IMR-90 (cell line): ENCODE results near the gene HNMT. TPM values are rescaled to one million over a fixed set of nuclear protein-coding genes. Genes with fewer than 3 reads are reported as not detected.

Experiments
- ATAC-seq: fragments of 200-7000 bp; cut with Tn5 transposase; 2 replicates; pipeline ENCODE4 v1.9.1; 2020; ENCODE audit warnings: low read depth, mild to moderate bottlenecking, moderate library complexity
- BruUV-seq: library from RNA; stranded (reverse); fragments of 400-500 nt; replicated peaks from 2 replicates; lab custom pipeline; 2021; lab: Mats Ljungman, UMichigan
- CTCF ChIA-PET: fragments of 300-600 bp; formaldehyde crosslinking; extraction: SDS; loops from one replicate; lab custom pipeline; 2021; ENCODE audit warnings: antibody characterized with exemption; lab: Yijun Ruan, JAX
- POLR2A ChIA-PET: fragments of 300-600 bp; sonication (Branson Sonifier 250); formaldehyde crosslinking; loops from one replicate; lab custom pipeline; 2022; ENCODE audit warnings: antibody characterized with exemption; ENCODE audit not compliant: unreplicated experiment; lab: Charles Lee
- DNase-seq: peaks from one replicate; pipeline ENCODE4 v3.0.0; 2013
- H2AFZ ChIP-seq: replicated peaks from 2 replicates; pipeline ENCODE3; 2013; ENCODE audit warnings: low read length, mild to moderate bottlenecking; ENCODE audit not compliant: poor library complexity
- H2AK5ac ChIP-seq: 2 replicates; pipeline ENCODE4 v1.6.1; 2013; ENCODE audit warnings: low read depth, low read length, inconsistent platforms
- H2AK9ac ChIP-seq: replicated peaks from 2 replicates; pipeline ENCODE3; 2013; ENCODE audit warnings: mild to moderate bottlenecking, low read depth, low read length, moderate library complexity; ENCODE audit not compliant: poor library complexity
- H2BK120ac ChIP-seq: 2 replicates; pipeline ENCODE4 v1.6.1; 2013; ENCODE audit warnings: low read depth, low read length, inconsistent platforms
- H2BK15ac ChIP-seq: 3 replicates; pipeline ENCODE4 v1.6.1; 2013; ENCODE audit warnings: low read depth, low read length, inconsistent platforms
- H2BK20ac ChIP-seq: 2 replicates; pipeline ENCODE4 v1.6.1; 2013; ENCODE audit warnings: low read depth, mild to moderate bottlenecking, inconsistent platforms, low read length, moderate library complexity
- H2BK5ac ChIP-seq: 2 replicates; pipeline ENCODE4 v1.6.1; 2013; ENCODE audit warnings: mild to moderate bottlenecking, low read depth, low read length, inconsistent platforms; ENCODE audit not compliant: poor library complexity, severe bottlenecking
- H3K14ac ChIP-seq: replicated peaks from 2 replicates; pipeline ENCODE4 v1.6.1; 2013; ENCODE audit warnings: low read depth, low read length, inconsistent platforms
- H3K18ac ChIP-seq: 2 replicates; pipeline ENCODE4 v1.6.1; 2013; ENCODE audit warnings: low read depth, low read length, control low read depth
- H3K23ac ChIP-seq: 2 replicates; pipeline ENCODE4 v1.6.1; 2013; ENCODE audit warnings: low read depth, low read length, inconsistent platforms
- H3K27ac ChIP-seq: 2 replicates; pipeline ENCODE4 v1.5.1; 2013; ENCODE audit warnings: mild to moderate bottlenecking, control low read depth, low read length; ENCODE audit not compliant: insufficient read depth
- H3K27me3 ChIP-seq: 2 replicates; pipeline ENCODE4 v1.6.1; 2013; ENCODE audit warnings: low read length; ENCODE audit not compliant: control insufficient read depth, insufficient read depth
- H3K36me3 ChIP-seq: 2 replicates; pipeline ENCODE4 v1.6.1; 2013; ENCODE audit warnings: low read length, mixed read lengths; ENCODE audit not compliant: control insufficient read depth, insufficient read depth
- H3K4ac ChIP-seq: 2 replicates; pipeline ENCODE4 v1.6.1; 2013; ENCODE audit warnings: low read depth, low read length, inconsistent platforms
- H3K4me1 ChIP-seq: 2 replicates; pipeline ENCODE4 v1.6.1; 2013; ENCODE audit warnings: low read length, mixed read lengths; ENCODE audit not compliant: control insufficient read depth, insufficient read depth
- H3K4me2 ChIP-seq: 2 replicates; pipeline ENCODE4 v1.6.1; 2013; ENCODE audit warnings: low read depth, mild to moderate bottlenecking, control low read depth, low read length, moderate library complexity
- H3K4me3 ChIP-seq: 2 replicates; pipeline ENCODE4 v1.5.1; 2013; ENCODE audit warnings: low read depth, mild to moderate bottlenecking, control low read depth, low read length, moderate library complexity; ENCODE audit not compliant: insufficient read depth
- H3K56ac ChIP-seq: 2 replicates; pipeline ENCODE4 v1.6.1; 2013; ENCODE audit warnings: low read length, inconsistent platforms; ENCODE audit not compliant: insufficient read depth; ENCODE audit errors: extremely low read depth
- H3K79me1 ChIP-seq, 2 experiments: 2 replicates each; pipeline ENCODE4 v1.6.1; 2013; ENCODE audit warnings: low read length in 2 of 2, inconsistent platforms in 1 of 2, low read depth in 1 of 2
- H3K9ac ChIP-seq: 2 replicates; pipeline ENCODE4 v1.6.1; 2013; ENCODE audit warnings: low read depth, low read length, control low read depth
- H3K9me1 ChIP-seq: 2 replicates; pipeline ENCODE4 v1.6.1; 2013; ENCODE audit warnings: low read length, inconsistent platforms; ENCODE audit not compliant: insufficient read depth
- H3K9me3 ChIP-seq: 2 replicates; pipeline ENCODE4 v1.6.1; 2013; ENCODE audit warnings: low read length; ENCODE audit not compliant: control insufficient read depth, insufficient read depth
- H4K20me1 ChIP-seq: 2 replicates; pipeline ENCODE4 v1.6.1; 2013; ENCODE audit warnings: low read length, inconsistent platforms; ENCODE audit not compliant: insufficient read depth
- H4K5ac ChIP-seq: 2 replicates; pipeline ENCODE4 v1.6.1; 2013; ENCODE audit warnings: mild to moderate bottlenecking, low read depth, low read length, control low read depth
- H4K8ac ChIP-seq, 2 experiments: 2 replicates each; pipeline ENCODE4 v1.6.1; 2013; ENCODE audit warnings: low read depth in 2 of 2, low read length in 2 of 2, control low read depth in 1 of 2, inconsistent platforms in 1 of 2
- H4K91ac ChIP-seq: 2 replicates; pipeline ENCODE4 v1.6.1; 2013; ENCODE audit warnings: low read depth, low read length, inconsistent platforms; ENCODE audit not compliant: insufficient read depth
- MAZ ChIP-seq: IDR thresholded peaks from 2 replicates; pipeline ENCODE4 v1.6.1; 2012; ENCODE audit warnings: low read depth, mild to moderate bottlenecking, low read length, improper control_type of control experiment, moderate library complexity, borderline replicate concordance
- NFE2L2 ChIP-seq: fragments of 150-350 bp; IDR thresholded peaks from 2 replicates; pipeline ENCODE4 v1.6.1; 2016; ENCODE audit warnings: low read depth, mild to moderate bottlenecking, low read length
- RAD21 ChIP-seq: IDR thresholded peaks from 2 replicates; pipeline ENCODE4 v1.6.1; 2012; ENCODE audit warnings: low read length, improper control_type of control experiment
- RCOR1 ChIP-seq: IDR thresholded peaks from 2 replicates; pipeline ENCODE4 v1.6.1; 2012; ENCODE audit warnings: mild to moderate bottlenecking, low read length, improper control_type of control experiment; ENCODE audit not compliant: insufficient replicate concordance
- WGBS, 2 experiments: methylation state at CpG; one replicate each; pipeline versions ENCODE4 v1.1.5 to v1.1.7; 2013; ENCODE audit warnings: missing lambda C conversion rate in 2 of 2; ENCODE audit not compliant: insufficient read length in 1 of 2; ENCODE audit errors: extremely low coverage in 2 of 2; 5-methylcytosine and 5-hydroxymethylcytosine counted together
- dilution Hi-C: fragments of 300-500 bp; cut with HindIII; formaldehyde crosslinking; loops from one replicate; pipeline ENCODE4 v1.14.3; 2018; ENCODE audit warnings: low sequenced_read_pairs; ENCODE audit not compliant: unreplicated experiment
- in situ Hi-C: fragments of 300-500 bp; cut with MboI; formaldehyde crosslinking; loops from 3 replicates; pipeline ENCODE4 v1.14.3; 2019; ENCODE audit warnings: low sequenced_read_pairs, inconsistent platforms, mixed read lengths
- intact Hi-C: fragments of 100-400 bp; cut with micrococcal nuclease; formaldehyde crosslinking; loops from 2 replicates; pipeline ENCODE4 v1.10.0; 2022
- polyA plus RNA-seq, 3 experiments: library from polyadenylated mRNA; depleted of rRNA; stranded (reverse); fragments of >200 nt; gene quantifications; 2 replicates each; pipeline ENCODE4 v1.2.3, GENCODE V29; 2012; ENCODE audit warnings: low replicate concordance in 1 of 3
- total RNA-seq: library from RNA; depleted of rRNA; stranded (reverse); fragments of >200 nt; gene quantifications from 2 replicates; pipeline ENCODE4 v1.2.3, GENCODE V29; 2012

HNMT gene
- total and polyA plus RNA-seq, 2 of the 4 experiments (the other 2 are of a cell fraction) = 6.4 to 14.2 TPM

GRCh38 chr2:137939026-137939425, 25.2 kb upstream of the HNMT start:
- no peak for TF ChIP-seq MAZ
- peak; percentile 29; the same call in 1 of the 2 replicates for TF ChIP-seq NFE2L2
- no peak for TF ChIP-seq RCOR1
- no peak for TF ChIP-seq RAD21
- dilution Hi-C loops (no loop called here), in situ Hi-C loops (no loop called here), intact Hi-C loops (no loop called here)
- Histone ChIP-seq H3K36me3 (no peaks in the 10 kb centered on the region), H3K56ac (no peak overlapping the region), H2BK5ac (no peak overlapping the region), H4K5ac (no peak overlapping the region; the same call in 1 of the 2 replicates), H2AK5ac (no peak overlapping the region), H4K20me1 (no peaks in the 10 kb centered on the region), H2BK120ac (no peak overlapping the region), H3K4me1 (peaks cover 8% of the 10 kb centered on the region; the same call in 1 of the 2 replicates), H3K4me3 (no peak overlapping the region), H3K9me3 (no peaks in the 10 kb centered on the region; the same call in 1 of the 2 replicates), H2AFZ (no peak overlapping the region), H3K18ac (0 out of 2 replicates have a peak overlapping the region, but pooled peaks have one; percentile 47), H4K8ac (no peak overlapping the region), H3K4me2 (no peak overlapping the region), H2BK20ac (no peak overlapping the region), H3K4ac (no peak overlapping the region), H2BK15ac (no peak overlapping the region), H3K9me1 (0 out of 2 replicates have a peak, but pooled peaks cover 3% of the 10 kb centered on the region), H3K9ac (no peak overlapping the region), H3K14ac (no peak overlapping the region), H3K27ac (no peak overlapping the region), H4K91ac (no peak overlapping the region), H3K27me3 (no peaks in the 10 kb centered on the region; the same call in 1 of the 2 replicates), H3K23ac (no peak overlapping the region), H3K79me1 (no peaks in the 10 kb centered on the region), H2AK9ac (no peak overlapping the region)
- no CpG with 5 or more reads among the region's 1 CpG for WGBS, 2 experiments
- ATAC-seq = no peak
- BruUV-seq = no TSS peak
- DNase-seq = no peak
- ChIA-PET POLR2A (no interaction called here), CTCF (no interaction called here)
